Measurements from ENCODE around the gene SMG5.

Gene SMG5

GRCh38 chr1:156212833-156213643 lies 69.6 kb downstream of the SMG5 start, which contains the start of gene PMF1:
TSS of gene PMF1 (plus strand) at chr1:156213007. CDS start at chr1:156213016, 9 bp downstream.
- DNase-seq = peak; percentile 90

GRCh38 chr1:156212130-156212529 lies 70.5 kb downstream of the SMG5 start:
- no peak for DNase-seq

GRCh38 chr1:156211243-156211642 lies 71.4 kb downstream of the SMG5 start:
- DNase-seq = no peak

GRCh38 chr1:156204686-156205085 lies 77.9 kb downstream of the SMG5 start:
- no peak for DNase-seq

- no peak for DNase-seq
Measured at GRCh38 chr1:156203331-156203730, 79.3 kb downstream of the SMG5 start.

GRCh38 chr1:156200044-156200443 lies 82.6 kb downstream of the SMG5 start:
- DNase-seq = no peak
